HG02763 (cell line): ENCODE data around the gene LEP.

Source experiments
- ATAC-seq: cut with Tn5 transposase; IDR thresholded peaks from one replicate; pipeline ENCODE4 v1.9.1; 2021; ENCODE audit warnings: mild to moderate bottlenecking, moderate library complexity; ENCODE audit not compliant: unreplicated experiment

The LEP gene

GRCh38 chr7:128240696-128241386 lies at the start of gene LEP:
LEP (plus strand) TSS chr7:128241278; CDS start chr7:128252019, 10,741 bp downstream.
- ATAC-seq = no peak

- ATAC-seq = no peak
These were observed 48.5 kb upstream of the LEP start for GRCh38 chr7:128192497-128193142.

DNA sequence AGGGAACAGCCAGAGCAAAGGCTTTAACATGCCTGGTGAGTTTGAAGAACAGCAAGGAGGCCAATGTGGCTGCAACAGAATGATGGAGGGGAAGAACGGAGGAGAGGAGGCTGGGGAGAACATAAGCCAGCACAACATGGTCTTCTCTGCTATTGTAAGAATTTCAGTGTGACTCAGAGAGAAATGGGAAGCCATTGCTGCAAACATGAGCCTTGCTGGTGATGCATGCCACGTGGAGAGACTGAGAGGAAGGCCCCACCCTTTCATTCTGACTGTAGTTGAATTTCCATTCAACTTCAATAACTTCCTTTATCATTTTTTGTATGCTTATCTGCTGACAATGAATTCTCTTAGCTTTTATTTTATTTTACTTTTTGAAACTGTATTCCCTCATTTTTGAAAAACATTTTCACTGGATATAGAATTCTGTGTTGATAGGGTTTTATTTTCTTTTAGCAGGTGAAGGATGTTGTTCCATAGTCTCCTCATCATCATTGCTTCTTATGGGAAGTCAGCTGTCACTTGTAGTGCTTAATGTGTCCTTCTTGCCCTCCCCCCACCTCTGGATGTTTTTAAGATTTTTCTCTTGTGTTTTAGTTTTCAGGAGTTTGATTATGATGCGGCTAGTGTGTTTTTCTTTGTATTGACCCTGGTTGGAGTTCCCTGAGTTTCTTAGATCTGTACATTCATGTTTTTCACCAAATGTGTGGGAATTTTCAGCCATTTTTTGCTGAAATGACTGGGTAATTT lies 46.4 kb upstream of the LEP start:
- no peak for ATAC-seq

DNA sequence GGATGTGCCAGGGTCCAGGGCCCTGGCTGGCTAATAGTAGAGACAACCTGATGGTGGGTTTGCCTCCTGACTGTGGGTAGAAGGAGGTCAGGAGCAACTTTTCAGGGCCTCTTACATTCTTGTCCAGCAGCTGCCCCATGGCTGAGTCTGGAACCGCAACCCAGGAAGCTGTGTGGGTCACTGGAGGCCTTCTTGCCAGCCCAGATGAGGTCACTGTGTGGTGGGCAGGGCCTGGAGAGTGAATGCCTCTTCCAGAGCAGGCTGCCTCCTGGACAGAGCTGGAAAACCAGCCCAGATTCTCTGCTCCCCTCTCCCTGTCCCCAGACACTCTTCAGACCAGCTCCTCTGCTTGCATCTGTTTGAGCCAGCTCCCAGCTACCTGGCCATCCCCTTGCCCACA lies 43.5 kb upstream of the LEP start:
- no peak for ATAC-seq

- no peak for ATAC-seq
These were observed 43.0 kb upstream of the LEP start for GRCh38 chr7:128197989-128198580.

GRCh38 chr7:128200376-128200775 lies 40.7 kb upstream of the LEP start:
- ATAC-seq = no peak

DNA sequence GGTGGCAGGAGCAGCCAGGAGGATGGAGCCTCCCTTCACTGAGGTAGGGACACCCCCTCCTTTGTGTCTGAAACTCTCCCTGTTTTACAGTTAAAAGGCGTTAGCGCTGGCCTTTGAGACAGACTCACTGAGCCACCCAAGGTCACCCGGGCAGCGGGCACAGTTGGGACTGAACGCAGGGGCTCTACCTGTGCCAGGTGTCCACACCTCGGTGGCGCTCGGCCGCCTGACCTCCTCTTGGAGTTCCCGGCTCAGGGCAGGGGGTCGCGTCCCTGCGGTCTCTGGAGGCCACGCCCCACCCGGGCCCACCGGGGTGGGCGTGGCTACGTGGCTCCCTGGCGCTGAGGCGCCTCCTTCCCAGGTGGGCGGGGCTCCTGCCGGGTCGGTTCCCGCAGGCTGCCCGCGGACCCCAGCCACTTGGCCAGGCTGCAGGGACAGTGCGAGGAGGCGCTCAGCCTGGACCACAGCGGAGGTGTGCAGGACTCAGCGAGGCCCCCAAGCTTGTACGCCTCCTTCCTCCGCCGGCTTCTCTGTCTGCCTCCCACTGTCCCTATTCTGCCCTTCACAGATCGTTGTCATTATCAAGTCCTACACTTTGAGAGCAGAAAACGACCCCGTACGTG lies 39.9 kb upstream of the LEP start:
- no peak for ATAC-seq

GRCh38 chr7:128201690-128202085 lies 39.4 kb upstream of the LEP start:
- no peak for ATAC-seq

GRCh38 chr7:128202287-128202957 lies 38.7 kb upstream of the LEP start:
- ATAC-seq = no peak

- no peak for ATAC-seq
These were observed 38.0 kb upstream of the LEP start for GRCh38 chr7:128203047-128203491.

GRCh38 chr7:128203710-128204214 lies 37.3 kb upstream of the LEP start:
- no peak for ATAC-seq

- no peak for ATAC-seq
These were observed 36.6 kb upstream of the LEP start for GRCh38 chr7:128204455-128204854.

DNA sequence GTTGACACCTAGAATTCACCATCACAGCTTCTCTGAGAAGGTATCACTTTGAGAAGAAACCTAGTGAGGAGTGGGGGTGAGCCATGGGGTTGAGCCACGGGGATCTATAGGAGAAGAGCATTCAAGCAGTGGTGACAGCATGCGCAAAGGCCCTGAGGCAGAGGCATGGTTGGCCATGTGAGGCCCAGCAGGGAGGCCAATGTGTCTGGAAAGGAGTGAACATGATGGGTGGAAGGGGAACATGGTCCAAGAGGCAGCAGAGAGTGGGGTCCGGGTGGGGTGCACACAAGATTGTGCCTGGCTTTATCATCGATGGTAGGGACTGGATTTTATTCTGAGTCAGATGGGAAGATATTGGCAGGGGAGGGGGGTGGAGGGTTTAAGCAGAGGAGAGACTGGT lies 36.0 kb upstream of the LEP start:
- no peak for ATAC-seq

DNA sequence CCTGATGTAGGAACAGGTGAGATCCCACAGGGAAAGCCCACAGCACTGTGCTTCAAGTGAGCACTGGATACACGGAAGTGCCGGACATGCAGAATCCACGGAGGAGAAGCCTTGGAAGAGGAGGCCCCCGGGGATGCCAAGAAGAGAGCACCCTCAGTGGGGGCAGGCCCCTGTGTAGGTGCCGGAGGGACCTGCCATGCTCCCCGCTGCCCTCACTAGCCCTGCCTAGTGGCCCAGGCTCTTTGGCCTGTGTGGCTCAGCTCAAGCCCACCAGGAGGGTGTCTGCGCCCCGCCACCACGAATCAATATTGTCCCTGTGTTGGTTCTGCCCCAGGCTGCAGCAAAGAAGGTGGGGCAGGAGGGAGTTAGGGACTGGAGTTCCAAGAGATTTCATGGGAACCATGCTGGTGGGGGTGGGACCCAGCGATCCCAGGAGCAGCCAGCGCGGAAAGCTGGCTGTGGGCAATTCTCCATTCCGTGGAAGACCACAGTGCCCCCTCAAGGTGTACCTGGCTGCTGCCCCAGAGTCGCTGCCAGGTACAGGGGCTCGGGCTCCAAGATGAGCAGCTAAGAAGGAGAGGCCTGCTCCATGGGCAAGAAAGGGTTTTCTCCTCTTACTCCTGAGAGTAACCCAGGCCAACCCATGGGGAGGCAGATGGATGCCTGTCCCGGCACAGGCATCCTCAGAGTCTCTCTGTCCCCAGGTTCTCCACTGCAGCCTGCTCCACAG lies 34.9 kb upstream of the LEP start:
- ATAC-seq = no peak

GRCh38 chr7:128206747-128207500 lies 34.2 kb upstream of the LEP start:
- ATAC-seq = no peak

DNA sequence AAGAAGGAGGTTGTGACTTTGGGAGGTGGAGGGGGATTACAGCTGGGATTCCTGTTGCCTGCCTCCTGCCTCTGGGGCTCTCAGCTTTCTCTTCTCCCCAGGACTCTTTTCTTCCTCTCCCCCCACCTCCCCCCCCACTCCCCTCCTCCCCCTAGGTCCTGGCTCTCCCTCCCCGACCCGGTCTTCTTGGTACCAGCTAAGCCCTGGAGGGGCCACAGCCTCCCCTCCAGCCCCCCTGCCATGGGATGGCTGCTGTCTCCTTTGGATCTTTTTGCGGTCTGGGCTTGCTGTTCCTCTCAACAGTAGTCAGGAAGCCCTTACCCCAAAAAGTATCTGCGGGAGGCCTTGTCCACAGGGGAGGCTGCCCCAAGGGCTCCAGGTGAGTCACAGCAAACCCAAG lies 33.5 kb upstream of the LEP start:
- no peak for ATAC-seq

DNA sequence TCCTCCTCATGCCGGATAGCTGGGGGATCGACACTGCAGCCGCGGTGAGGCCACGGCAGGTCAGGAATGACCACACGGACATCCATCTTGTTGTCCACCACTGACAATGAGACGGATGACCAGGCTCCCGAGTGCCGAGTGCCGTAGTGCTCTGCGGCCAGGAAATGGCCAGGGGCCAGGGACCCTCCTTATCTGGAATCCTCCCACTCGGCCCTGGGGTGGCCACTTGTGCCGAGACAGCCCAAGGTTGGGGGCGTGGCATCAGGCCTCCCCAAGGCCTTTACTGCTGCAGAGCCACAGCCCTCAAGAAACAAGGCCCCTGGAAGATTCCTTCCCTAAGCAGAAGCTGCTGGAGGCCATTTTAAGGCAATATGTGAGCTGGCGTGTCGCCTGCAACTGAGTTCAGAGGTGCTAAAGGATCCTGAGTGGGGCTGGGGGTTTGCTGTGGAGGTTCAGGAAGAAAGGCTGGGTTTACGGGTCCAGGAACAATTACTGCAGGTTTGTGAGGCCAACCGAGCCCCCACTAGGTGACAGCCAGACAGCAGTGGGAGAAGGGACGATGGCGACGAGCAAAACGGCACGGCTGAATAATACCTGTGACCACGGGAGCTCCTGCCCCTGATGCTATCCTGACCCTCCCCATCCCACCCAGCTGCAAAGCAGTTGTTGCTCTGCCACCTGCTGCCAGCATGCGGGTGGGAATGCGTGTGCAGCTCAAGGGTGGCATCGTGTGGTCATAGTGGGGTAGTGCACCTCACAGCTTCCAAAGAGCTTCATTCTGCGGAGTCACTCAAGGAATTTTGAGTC lies 31.6 kb upstream of the LEP start:
- no peak for ATAC-seq

GRCh38 chr7:128210036-128210347 lies 31.1 kb upstream of the LEP start:
- ATAC-seq = no peak
